B cell (primary cell): Measurements from ENCODE around the gene BMF. TPM values are rescaled to one million over a fixed set of nuclear protein-coding genes. Genes with fewer than 3 reads are reported as not detected.

Experiments used
- ATAC-seq: fragments of 200-7000 bp; cut with Tn5 transposase; one replicate; pipeline ENCODE4 v1.10.0; 2021; ENCODE audit warnings: low read depth, mild to moderate bottlenecking, moderate number of reproducible peaks, moderate library complexity
- CTCF ChIA-PET: fragments of 350-600 bp; sonication (Branson Sonifier 250); formaldehyde crosslinking; loops from one replicate; lab custom pipeline; 2021; ENCODE audit warnings: antibody characterized with exemption, inconsistent platforms; lab: Charles Lee
- POLR2A ChIA-PET: fragments of 350-600 bp; sonication (Branson Sonifier 250); formaldehyde crosslinking; loops from one replicate; lab custom pipeline; 2021; ENCODE audit warnings: antibody characterized with exemption; lab: Charles Lee
- DNase-seq: peaks from one replicate; pipeline ENCODE4 v3.0.0; 2013
- H2AFZ ChIP-seq: 2 replicates; pipeline ENCODE4 v1.6.1; 2012; ENCODE audit warnings: mild to moderate bottlenecking, low read depth, low read length; ENCODE audit not compliant: insufficient read depth, poor library complexity, severe bottlenecking
- H3K27ac ChIP-seq, 2 donors: 1 replicate in 1 of 2; 2 replicates in 1 of 2; pipeline ENCODE4 v1.5.1; 2012 to 2013; ENCODE audit warnings: low read length in 2 of 2, mild to moderate bottlenecking in 2 of 2, moderate library complexity in 1 of 2
- H3K27me3 ChIP-seq, 4 experiments: fragments of 200-600 bp in 1 of 4; sonication (generic) in 1 of 4; replicated peaks in 1 of 4; 1 replicate in 2 of 4; 2 replicates in 2 of 4; pipeline versions ENCODE4 v1.6.1 to v1.7.0; 2013 to 2016; ENCODE audit warnings: low read length in 3 of 4, mild to moderate bottlenecking in 2 of 4, mixed read lengths in 1 of 4, moderate library complexity in 1 of 4; ENCODE audit not compliant: insufficient read depth in 4 of 4, control insufficient read depth in 3 of 4; ENCODE audit errors: control extremely low read depth in 1 of 4
- H3K36me3 ChIP-seq, 2 experiments: replicated peaks in 1 of 2; 1 replicate in 1 of 2; 2 replicates in 1 of 2; pipeline versions ENCODE4 v1.6.1 to v1.7.1; 2013; ENCODE audit warnings: low read length in 1 of 2; ENCODE audit not compliant: insufficient read depth in 2 of 2, control insufficient read depth in 1 of 2; ENCODE audit errors: control extremely low read depth in 1 of 2, extremely low read depth in 1 of 2
- H3K4me1 ChIP-seq, 2 donors: fragments of 200-600 bp in 1 of 2; sonication (generic) in 1 of 2; 1 replicate in 1 of 2; 2 replicates in 1 of 2; pipeline versions ENCODE4 v1.5.1 to v1.6.1; 2013 to 2017; ENCODE audit warnings: low read length in 2 of 2; ENCODE audit not compliant: control insufficient read depth in 2 of 2, insufficient read depth in 2 of 2
- H3K4me2 ChIP-seq: replicated peaks from 2 replicates; pipeline ENCODE3; 2012; ENCODE audit warnings: mild to moderate bottlenecking, low read depth, low read length; ENCODE audit not compliant: poor library complexity, severe bottlenecking
- H3K4me3 ChIP-seq, 5 experiments: fragments of 200-600 bp in 1 of 5; sonication (generic) in 1 of 5; 1 replicate in 3 of 5; 2 replicates in 2 of 5; pipeline versions ENCODE4 v1.5.1 to v1.7.0; 2011 to 2016; ENCODE audit warnings: low read length in 4 of 5, mild to moderate bottlenecking in 4 of 5, low read depth in 2 of 5, control low read depth in 1 of 5, moderate library complexity in 1 of 5; ENCODE audit not compliant: insufficient read depth in 1 of 5; ENCODE audit errors: control extremely low read depth in 1 of 5, extremely low read depth in 1 of 5
- H3K79me2 ChIP-seq: fragments of 200-600 bp; sonication (generic); one replicate; pipeline ENCODE4 v1.6.0; 2016; ENCODE audit warnings: low read length; ENCODE audit not compliant: control insufficient read depth, insufficient read depth
- H3K9ac ChIP-seq: fragments of 200-600 bp; sonication (generic); 2 replicates; pipeline ENCODE4 v1.6.1; 2017; ENCODE audit warnings: mild to moderate bottlenecking, low read length, moderate library complexity
- H3K9me3 ChIP-seq, 3 donors: one replicate each; pipeline versions ENCODE4 v1.6.1 to v1.7.1; 2013; ENCODE audit warnings: low read length in 2 of 3; ENCODE audit not compliant: control insufficient read depth in 2 of 3, insufficient read depth in 1 of 3; ENCODE audit errors: control extremely low read depth in 1 of 3
- H4K20me1 ChIP-seq: 2 replicates; pipeline ENCODE4 v1.6.0; 2012; ENCODE audit warnings: mild to moderate bottlenecking, low read length; ENCODE audit not compliant: insufficient read depth, control insufficient read depth, poor library complexity, severe bottlenecking
- H3K27ac Mint-ChIP-seq: one replicate; pipeline ENCODE4 v1.8.0; 2021; ENCODE audit warnings: mixed read lengths
- H3K27me3 Mint-ChIP-seq: one replicate; pipeline ENCODE4 v1.8.0; 2021; ENCODE audit warnings: mixed read lengths
- H3K4me1 Mint-ChIP-seq: one replicate; pipeline ENCODE4 v1.8.0; 2021; ENCODE audit warnings: mixed read lengths
- H3K4me3 Mint-ChIP-seq: one replicate; pipeline ENCODE4 v1.8.0; 2021; ENCODE audit warnings: mixed read lengths
- H3K9me3 Mint-ChIP-seq: one replicate; pipeline ENCODE4 v1.8.0; 2022; ENCODE audit warnings: mixed read lengths; ENCODE audit not compliant: insufficient read depth
- EZH2 ChIP-seq: IDR thresholded peaks from 2 replicates; pipeline ENCODE4 v1.6.1; 2012; ENCODE audit warnings: borderline replicate concordance, low read depth, mild to moderate bottlenecking, moderate library complexity, low read length; ENCODE audit not compliant: insufficient read depth, poor library complexity, severe bottlenecking
- WGBS: methylation state at CpG from one replicate; pipeline ENCODE4 v1.1.5; 2013; ENCODE audit warnings: missing lambda C conversion rate; ENCODE audit not compliant: insufficient coverage; 5-methylcytosine and 5-hydroxymethylcytosine counted together
- intact Hi-C: fragments of 100-400 bp; cut with micrococcal nuclease; formaldehyde crosslinking; loops from one replicate; pipeline ENCODE4 v1.10.0; 2022
- polyA plus RNA-seq: library from polyadenylated mRNA; depleted of rRNA; stranded (reverse); fragments of >200 nt; gene quantifications from 2 replicates; pipeline ENCODE4 v1.2.3, GENCODE V29; 2012
- total RNA-seq, 2 donors: library from RNA; stranded (reverse); fragments of 120-200 nt in 1 of 2; gene quantifications; 1 replicate in 1 of 2; 2 replicates in 1 of 2; pipeline versions ENCODE4 v1.2.3 to v1.2.4, GENCODE V29; 2013 to 2022
- TF ChIP-seq, protein P1 (sequence below): fragments of 200-600 bp; IDR thresholded peaks from one replicate; pipeline ENCODE4 v1.8.0; 2022; ENCODE audit warnings: antibody characterized with exemption, mild to moderate bottlenecking

The BMF gene
- total and polyA plus RNA-seq, 2 donors (not counting 1 experiment from before 2014, with no cell fraction given) = 43.2 to 343 TPM

DNA sequence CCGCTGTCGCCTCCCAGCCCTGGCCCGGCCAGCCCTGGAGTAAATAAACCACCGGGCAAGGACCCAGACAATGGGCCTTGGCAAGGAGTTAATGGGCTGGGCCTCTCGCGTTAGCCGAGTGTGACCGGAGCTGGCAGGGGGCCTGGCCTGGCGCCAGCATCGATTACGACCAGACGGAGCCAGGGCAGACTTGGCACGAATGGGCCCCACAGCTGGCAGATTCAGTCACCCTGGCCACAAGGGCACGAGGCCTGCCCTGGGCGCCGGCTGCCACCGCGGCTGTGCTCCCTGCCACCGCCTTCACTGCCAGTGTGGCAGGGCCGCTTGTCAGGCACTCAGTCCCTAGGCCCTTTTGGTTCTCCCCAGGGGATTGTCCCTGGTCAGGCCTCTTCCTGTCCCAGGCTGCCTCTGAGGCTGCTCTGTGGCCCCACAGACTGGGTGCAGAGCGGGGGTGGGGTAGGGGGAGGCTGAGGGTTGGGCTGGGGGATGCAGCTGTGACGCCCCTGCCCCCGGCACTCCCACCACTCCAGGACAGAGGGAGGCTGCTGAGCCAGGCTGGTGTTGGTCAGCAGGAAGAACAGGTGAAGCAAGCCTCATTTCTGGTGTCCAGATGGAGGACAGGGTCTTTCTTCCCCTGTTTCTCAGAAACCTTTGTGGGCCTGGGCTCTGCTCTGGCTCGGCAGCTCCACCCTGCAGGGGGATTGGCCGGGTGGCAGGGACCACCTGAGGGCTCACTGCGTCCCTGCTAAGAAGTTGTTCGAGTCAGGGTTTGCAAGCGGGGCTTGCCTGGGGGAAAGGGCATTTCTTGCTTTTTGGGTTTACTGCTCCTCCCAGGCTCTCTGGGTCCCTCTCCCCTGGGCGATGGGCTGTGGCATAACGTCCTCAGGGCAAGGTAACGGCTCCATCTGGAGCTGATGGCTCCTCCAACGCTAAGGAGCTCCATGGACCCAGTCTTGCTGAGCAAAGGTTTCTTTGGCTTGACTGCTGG lies 39.2 kb downstream of the BMF start:
- Histone ChIP-seq H4K20me1 (no peaks in the 10 kb centered on the region), H3K4me1 (peaks cover 34 to 38% of the 10 kb centered on the region in 2 donors), H3K36me3 (no peaks in the 10 kb centered on the region), H3K4me3 (no peak overlapping the region), H3K4me2 (peak overlapping the region; percentile 69), H3K79me2 (no peaks in the 10 kb centered on the region), H3K27me3 (no peaks in the 10 kb centered on the region), H3K9ac (peak overlapping the region; percentile 20), H2AFZ (peak overlapping the region; percentile 65), H3K27ac (peak overlapping the region; percentile 54 to 78), H3K9me3 (no peaks in the 10 kb centered on the region)
- no peaks in the 10 kb centered on the region for H3K27me3 Mint-ChIP-seq
- peak overlapping the region; percentile 39 for H3K4me3 Mint-ChIP-seq
- intact Hi-C loops = loop anchor here (1.0 to 2.0 kb wide), 3 partner anchors 12 to 40 kb away; no protein-coding TSS in a partner anchor
- DNase-seq (peak; percentile 75), ATAC-seq (peak; percentile 78)
- peaks cover 41% of the 10 kb centered on the region for H3K4me1 Mint-ChIP-seq
- TF ChIP-seq, protein P1, sequence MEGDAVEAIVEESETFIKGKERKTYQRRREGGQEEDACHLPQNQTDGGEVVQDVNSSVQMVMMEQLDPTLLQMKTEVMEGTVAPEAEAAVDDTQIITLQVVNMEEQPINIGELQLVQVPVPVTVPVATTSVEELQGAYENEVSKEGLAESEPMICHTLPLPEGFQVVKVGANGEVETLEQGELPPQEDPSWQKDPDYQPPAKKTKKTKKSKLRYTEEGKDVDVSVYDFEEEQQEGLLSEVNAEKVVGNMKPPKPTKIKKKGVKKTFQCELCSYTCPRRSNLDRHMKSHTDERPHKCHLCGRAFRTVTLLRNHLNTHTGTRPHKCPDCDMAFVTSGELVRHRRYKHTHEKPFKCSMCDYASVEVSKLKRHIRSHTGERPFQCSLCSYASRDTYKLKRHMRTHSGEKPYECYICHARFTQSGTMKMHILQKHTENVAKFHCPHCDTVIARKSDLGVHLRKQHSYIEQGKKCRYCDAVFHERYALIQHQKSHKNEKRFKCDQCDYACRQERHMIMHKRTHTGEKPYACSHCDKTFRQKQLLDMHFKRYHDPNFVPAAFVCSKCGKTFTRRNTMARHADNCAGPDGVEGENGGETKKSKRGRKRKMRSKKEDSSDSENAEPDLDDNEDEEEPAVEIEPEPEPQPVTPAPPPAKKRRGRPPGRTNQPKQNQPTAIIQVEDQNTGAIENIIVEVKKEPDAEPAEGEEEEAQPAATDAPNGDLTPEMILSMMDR = no peak
- TF ChIP-seq EZH2 = no peak
- no peaks in the 10 kb centered on the region for H3K9me3 Mint-ChIP-seq
- WGBS = 36% methylated on average over 27 of the region's 32 CpGs
- peak overlapping the region; percentile 90 for H3K27ac Mint-ChIP-seq
- ChIA-PET POLR2A (interaction anchor here (0.6 to 4.7 kb wide), 22 partner anchors 8 to 263 kb away, joined by 3 to 43 read pairs (median 4); no protein-coding TSS in a partner anchor), CTCF (interaction anchor here (0.5 to 5.3 kb wide), 10 partner anchors 10 to 37 kb away, joined by 3 to 61 read pairs (median 10); no protein-coding TSS in a partner anchor)
